Stimulated activated CD4-positive, alpha-beta T cell treated with anti-CD3 and anti-CD28 coated beads, TNF-alpha, amount 100 ng/mL, for 1 hour (primary cell): ENCODE data around the gene SCGB3A1.

ENCODE experiments used
- DNase-seq, 3 donors: peaks; one replicate each; pipeline ENCODE4 v3.0.0-alpha.2; 2020; ENCODE audit warnings: low read depth in 3 of 3, low spot score in 1 of 3

Gene SCGB3A1

GRCh38 chr5:180590543-180591310 lies 572 bp downstream of the SCGB3A1 start:
- DNase-seq = no peak

GRCh38 chr5:180589771-180590542 lies 1.3 kb downstream of the SCGB3A1 start:
- no peak for DNase-seq

- DNase-seq = no peak
Observed at GRCh38 chr5:180586870-180587269, 4.4 kb downstream of the SCGB3A1 start.

GRCh38 chr5:180586204-180586603 lies 5.1 kb downstream of the SCGB3A1 start:
- DNase-seq = no peak

GRCh38 chr5:180583738-180584137 lies 7.6 kb downstream of the SCGB3A1 start:
- DNase-seq = no peak

GRCh38 chr5:180580681-180581080 lies 10.6 kb downstream of the SCGB3A1 start:
- DNase-seq = no peak

- DNase-seq = no peak
Observed at GRCh38 chr5:180575571-180575970, 15.7 kb downstream of the SCGB3A1 start.

- no peak for DNase-seq
Observed at GRCh38 chr5:180568914-180569313, 22.4 kb downstream of the SCGB3A1 start.

GRCh38 chr5:180563994-180564393 lies 27.3 kb downstream of the SCGB3A1 start:
- no peak for DNase-seq

- no peak for DNase-seq
Observed at GRCh38 chr5:180558232-180558631, 33.1 kb downstream of the SCGB3A1 start.

GRCh38 chr5:180557217-180557809 lies 34.0 kb downstream of the SCGB3A1 start:
- DNase-seq = no peak

GRCh38 chr5:180555168-180555921 lies 36.0 kb downstream of the SCGB3A1 start:
- DNase-seq = no peak

- no peak for DNase-seq
Observed at GRCh38 chr5:180553530-180553929, 37.8 kb downstream of the SCGB3A1 start.

- DNase-seq = no peak
Observed at GRCh38 chr5:180548563-180548962, 42.7 kb downstream of the SCGB3A1 start.

GRCh38 chr5:180545248-180545647 lies 46.1 kb downstream of the SCGB3A1 start:
- no peak for DNase-seq

- no peak for DNase-seq
Observed at GRCh38 chr5:180541710-180542109, 49.6 kb downstream of the SCGB3A1 start.
